K562 (cell line): ENCODE results near the gene ROR2. TPM values are rescaled to one million over a fixed set of nuclear protein-coding genes. Genes with fewer than 3 reads are reported as not detected.

Source experiments
- ATF6 ChIP-seq: sonication (generic); formaldehyde crosslinking; IDR thresholded peaks from 2 replicates; pipeline ENCODE4 v1.4.0; 2020; ENCODE audit warnings: mild to moderate bottlenecking, missing genetic modification reagents
- E2F4 ChIP-seq: sonication (generic); formaldehyde crosslinking; IDR thresholded peaks from 2 replicates; pipeline ENCODE4 v1.8.0; 2022; ENCODE audit warnings: mild to moderate bottlenecking, low read depth, missing genetic modification reagents
- ETV1 ChIP-seq: fragments of 450-650 bp; conservative IDR thresholded peaks from 2 replicates; pipeline ENCODE4 v1.6.1; 2016; ENCODE audit warnings: missing genetic modification characterization, control low read depth, low read depth, missing compliant biosample characterization
- FOXM1 ChIP-seq, 2 experiments: fragments of 450-650 bp in 1 of 2; sonication (generic) in 1 of 2; formaldehyde crosslinking in 1 of 2; IDR thresholded peaks; 2 replicates each; pipeline versions ENCODE4 v1.6.1 to v1.9.0; 2017 to 2022; ENCODE audit warnings: low read depth in 2 of 2, mild to moderate bottlenecking in 2 of 2, missing genetic modification reagents in 1 of 2, moderate library complexity in 1 of 2
- GTF2B ChIP-seq: IDR thresholded peaks from 2 replicates; pipeline ENCODE4 v1.6.1; 2011; ENCODE audit not compliant: insufficient read length; ENCODE audit errors: extremely low read depth
- HCFC1 ChIP-seq: IDR thresholded peaks from 2 replicates; pipeline ENCODE4 v1.6.1; 2012; ENCODE audit warnings: low read depth, low read length, improper control_type of control experiment
- HIVEP1 ChIP-seq: fragments of 250-450 bp; sonication (Bioruptor Pico); IDR thresholded peaks from 2 replicates; pipeline ENCODE4 v1.4.0; 2020; ENCODE audit warnings: mild to moderate bottlenecking
- KAT7 ChIP-seq: sonication (generic); formaldehyde crosslinking; IDR thresholded peaks from 2 replicates; pipeline ENCODE4 v1.8.0; 2022; ENCODE audit warnings: missing genetic modification reagents, mild to moderate bottlenecking, borderline replicate concordance
- MBD2 ChIP-seq: sonication (generic); IDR thresholded peaks from 2 replicates; pipeline ENCODE4 v1.6.1; 2016; ENCODE audit warnings: low read depth, borderline replicate concordance
- MYC ChIP-seq, 2 experiments: fragments of 250-450 bp in 1 of 2; sonication (Bioruptor Pico) in 1 of 2; IDR thresholded peaks; 2 replicates each; pipeline versions ENCODE4 v1.5.1 to v1.6.1; 2012 to 2021; ENCODE audit warnings: low read depth in 2 of 2, borderline replicate concordance in 1 of 2, improper control_type of control experiment in 1 of 2, low read length in 1 of 2, mild to moderate bottlenecking in 1 of 2, moderate library complexity in 1 of 2
- NCOA1 ChIP-seq: fragments of 450-650 bp; IDR thresholded peaks from 2 replicates; pipeline ENCODE4 v1.6.1; 2016; ENCODE audit warnings: low read depth
- NFE2L1 ChIP-seq: fragments of 450-650 bp; IDR thresholded peaks from 2 replicates; pipeline ENCODE4 v1.6.1; 2016; ENCODE audit warnings: missing genetic modification characterization, low read depth, mild to moderate bottlenecking, missing compliant biosample characterization, moderate library complexity, borderline replicate concordance
- NFXL1 ChIP-seq: fragments of 450-650 bp; formaldehyde crosslinking; IDR thresholded peaks from 2 replicates; pipeline ENCODE4 v1.4.0; 2021; ENCODE audit warnings: mild to moderate bottlenecking
- NR2C1 ChIP-seq, 2 experiments: fragments of 450-650 bp; IDR thresholded peaks; 2 replicates each; pipeline ENCODE4 v1.6.1; 2017; ENCODE audit warnings: mild to moderate bottlenecking in 2 of 2, antibody characterized with exemption in 1 of 2, inconsistent platforms in 1 of 2, missing compliant biosample characterization in 1 of 2, missing genetic modification characterization in 1 of 2
- NR3C1 ChIP-seq: sonication (generic); formaldehyde crosslinking; IDR thresholded peaks from 2 replicates; pipeline ENCODE4 v1.8.1; 2022; ENCODE audit warnings: missing genetic modification reagents
- PCBP1 ChIP-seq: fragments of 200-400 bp; formaldehyde crosslinking; IDR thresholded peaks from 2 replicates; pipeline ENCODE4 v1.6.1; 2018; ENCODE audit warnings: mild to moderate bottlenecking, low read depth, low read length; ENCODE audit not compliant: poor library complexity, severe bottlenecking
- RUNX1 ChIP-seq: sonication (generic); IDR thresholded peaks from 2 replicates; pipeline ENCODE4 v1.6.1; 2016; ENCODE audit warnings: antibody characterized with exemption, low read depth
- SAFB2 ChIP-seq: fragments of 200-400 bp; formaldehyde crosslinking; IDR thresholded peaks from 2 replicates; pipeline ENCODE4 v1.6.1; 2018; ENCODE audit warnings: borderline replicate concordance, low read length, low read depth, moderate library complexity; ENCODE audit not compliant: severe bottlenecking
- SNRNP70 ChIP-seq: fragments of 200-400 bp; formaldehyde crosslinking; optimal IDR thresholded peaks from 2 replicates; pipeline ENCODE3; 2017; ENCODE audit warnings: low read depth, low read length
- ZFP30 ChIP-seq: fragments of 250-450 bp; sonication (Bioruptor Pico); IDR thresholded peaks from 2 replicates; pipeline ENCODE4 v1.8.0; 2022; ENCODE audit warnings: moderate library complexity, mild to moderate bottlenecking, inconsistent platforms, borderline replicate concordance
- ZFX ChIP-seq: sonication (generic); formaldehyde crosslinking; IDR thresholded peaks from 2 replicates; pipeline ENCODE4 v1.8.0; 2022; ENCODE audit warnings: mild to moderate bottlenecking, missing genetic modification reagents, moderate library complexity
- ZNF431 ChIP-seq: sonication (generic); formaldehyde crosslinking; IDR thresholded peaks from 2 replicates; pipeline ENCODE4 v1.8.0; 2022; ENCODE audit warnings: mild to moderate bottlenecking, missing genetic modification reagents
- polyA plus RNA-seq, 8 experiments: library from polyadenylated mRNA; depleted of rRNA in 4 of 8; stranded (reverse) in 5 of 8; unstranded in 3 of 8; fragments of >200 nt; fragmentation: Nextera tagmentation in 2 of 8; fragmentation: Illumina TruSeq in 1 of 8; extraction: Ambion mirVana in 2 of 8; extraction: Trizol in 1 of 8; gene quantifications; 2 replicates each; pipeline versions ENCODE4 v1.2.1 to v1.2.3, GENCODE V29; 2011 to 2014; ENCODE audit warnings: inconsistent platforms in 1 of 8, missing spikeins in 1 of 8
- total RNA-seq, 7 experiments: library from RNA; depleted of rRNA in 6 of 7; stranded (reverse); fragments of >200 nt in 6 of 7; fragmentation: Illumina TruSeq in 2 of 7; extraction: Trizol in 2 of 7; gene quantifications; 2 replicates each; pipeline versions ENCODE4 v1.2.1 to v1.2.3, GENCODE V29; 2011 to 2021; ENCODE audit warnings: low replicate concordance in 1 of 7

The ROR2 gene
- total and polyA plus RNA-seq, 9 of the 15 experiments (the other 6 are each of a cell fraction or from before 2014, with no cell fraction given), result 5.6 to 33.8 (median 15.3) TPM

GRCh38 chr9:91900055-91900796 is 49.8 kb downstream of the ROR2 start (continued):
- TF ChIP-seq PCBP1, result no peak
- peak; percentile 94 for TF ChIP-seq ZNF431
- TF ChIP-seq RUNX1, result no peak; the same call in 1 of the 2 replicates
- peak; percentile 94 for TF ChIP-seq NR3C1
- TF ChIP-seq NFE2L1 (tag), result no peak
- peak; percentile 85 for TF ChIP-seq MYC (IDR thresholded peaks at IDR 0.05; ENCODE audit: low read depth, low read length)
- peak; percentile 96 for TF ChIP-seq MYC (CRISPR knock-in tag; IDR thresholded peaks at IDR 0.05; ENCODE audit: borderline replicate concordance, low read depth)
- no peak for TF ChIP-seq HCFC1
- TF ChIP-seq FOXM1 (IDR thresholded peaks at IDR 0.05; ENCODE audit: low read depth), result 0 out of 2 replicates have a peak, but pooled peaks have one; percentile 19
- peak; percentile 52; the same call in 1 of the 2 replicates for TF ChIP-seq FOXM1 (CRISPR knock-in tag; IDR thresholded peaks at IDR 0.05; ENCODE audit: low read depth)
- TF ChIP-seq SAFB2, result no peak
- peak; percentile 76 for TF ChIP-seq MBD2
- TF ChIP-seq SNRNP70, result no peak
- peak; percentile 88 for TF ChIP-seq ZFX (CRISPR knock-in tag)
- peak; percentile 90 for TF ChIP-seq E2F4 (CRISPR knock-in tag)
- no peak for TF ChIP-seq NR2C1 (IDR thresholded peaks at IDR 0.05)
- TF ChIP-seq NR2C1 (tag; IDR thresholded peaks at IDR 0.05), result 0 out of 2 replicates have a peak, but pooled peaks have one; percentile 51
- TF ChIP-seq ETV1 (tag), result peak; percentile 42; the same call in 1 of the 2 replicates
- peak; percentile 86 for TF ChIP-seq NFXL1 (CRISPR knock-in tag)
- TF ChIP-seq HIVEP1 (CRISPR knock-in tag), result 0 out of 2 replicates have a peak, but pooled peaks have one; percentile 28
- TF ChIP-seq KAT7 (CRISPR knock-in tag), result peak; percentile 75; the same call in 1 of the 2 replicates
- TF ChIP-seq NCOA1, result no peak
- TF ChIP-seq GTF2B, result no peak
- peak; percentile 11; the same call in 1 of the 2 replicates for TF ChIP-seq ATF6 (CRISPR knock-in tag)
- TF ChIP-seq ZFP30, result no peak
